Mesenchymal stem cell (in vitro differentiated cells and primary cell): ENCODE results near the gene MARCHF3.

Source experiments
- DNase-seq: peaks from one replicate; pipeline ENCODE4 v3.0.0-alpha.2; 2013
- H2AFZ ChIP-seq: one replicate; pipeline ENCODE4 v1.6.1; 2013; ENCODE audit warnings: low read depth, mild to moderate bottlenecking, control low read depth, inconsistent platforms, low read length, moderate library complexity
- H2AK5ac ChIP-seq: 2 replicates; pipeline ENCODE4 v1.6.1; 2013; ENCODE audit warnings: low read length, moderate library complexity, mild to moderate bottlenecking, inconsistent platforms; ENCODE audit not compliant: severe bottlenecking
- H2BK120ac ChIP-seq: one replicate; pipeline ENCODE4 v1.6.1; 2013; ENCODE audit warnings: low read depth, mild to moderate bottlenecking, inconsistent platforms, low read length, moderate library complexity
- H2BK12ac ChIP-seq, 2 experiments: one replicate each; pipeline ENCODE4 v1.6.1; 2013; ENCODE audit warnings: inconsistent platforms in 2 of 2, low read length in 2 of 2, mild to moderate bottlenecking in 2 of 2, moderate library complexity in 2 of 2, control low read depth in 1 of 2
- H2BK15ac ChIP-seq: one replicate; pipeline ENCODE4 v1.6.1; 2013; ENCODE audit warnings: mild to moderate bottlenecking, low read depth, inconsistent platforms; ENCODE audit not compliant: poor library complexity, severe bottlenecking
- H2BK5ac ChIP-seq: 2 replicates; pipeline ENCODE4 v1.6.1; 2013; ENCODE audit warnings: low read depth, mild to moderate bottlenecking, low read length, control low read depth, inconsistent platforms; ENCODE audit not compliant: poor library complexity, severe bottlenecking
- H3K14ac ChIP-seq, 2 experiments: one replicate each; pipeline ENCODE4 v1.6.1; 2013; ENCODE audit warnings: inconsistent platforms in 2 of 2, low read length in 2 of 2, control low read depth in 1 of 2, mild to moderate bottlenecking in 1 of 2, moderate library complexity in 1 of 2
- H3K18ac ChIP-seq, 2 experiments: one replicate each; pipeline ENCODE4 v1.6.1; 2013; ENCODE audit warnings: inconsistent platforms in 2 of 2, low read length in 2 of 2, control low read depth in 1 of 2, low read depth in 1 of 2, mild to moderate bottlenecking in 1 of 2
- H3K23ac ChIP-seq, 2 experiments: one replicate each; pipeline ENCODE4 v1.6.1; 2013; ENCODE audit warnings: inconsistent platforms in 2 of 2, low read length in 2 of 2, mild to moderate bottlenecking in 2 of 2, moderate library complexity in 2 of 2, control low read depth in 1 of 2
- H3K27ac ChIP-seq: 2 replicates; pipeline ENCODE4 v1.5.1; 2013; ENCODE audit warnings: mild to moderate bottlenecking, moderate library complexity, low read length, control low read depth, inconsistent platforms; ENCODE audit not compliant: poor library complexity, severe bottlenecking
- H3K27me3 ChIP-seq, 2 experiments: 2 replicates each; pipeline versions ENCODE4 v1.6.1 to v1.7.0; 2013; ENCODE audit warnings: low read length in 2 of 2, mild to moderate bottlenecking in 2 of 2, moderate library complexity in 2 of 2, control low read depth in 1 of 2, inconsistent platforms in 1 of 2; ENCODE audit not compliant: control insufficient read depth in 1 of 2, insufficient read depth in 1 of 2
- H3K36me3 ChIP-seq, 2 experiments: 2 replicates each; pipeline versions ENCODE4 v1.6.1 to v1.7.0; 2013; ENCODE audit warnings: low read length in 2 of 2, control low read depth in 1 of 2, inconsistent platforms in 1 of 2, low read depth in 1 of 2, mild to moderate bottlenecking in 1 of 2; ENCODE audit not compliant: insufficient read depth in 2 of 2, control insufficient read depth in 1 of 2
- H3K4ac ChIP-seq, 2 experiments: one replicate each; pipeline ENCODE4 v1.6.1; 2013; ENCODE audit warnings: inconsistent platforms in 2 of 2, low read length in 2 of 2, mild to moderate bottlenecking in 2 of 2, moderate library complexity in 2 of 2, control low read depth in 1 of 2, low read depth in 1 of 2
- H3K4me1 ChIP-seq: 2 replicates; pipeline ENCODE4 v1.6.1; 2013; ENCODE audit warnings: low read depth, low read length, control low read depth; ENCODE audit not compliant: control insufficient read depth, insufficient read depth
- H3K4me2 ChIP-seq: 2 replicates; pipeline ENCODE4 v1.6.1; 2013; ENCODE audit warnings: low read length, mild to moderate bottlenecking, inconsistent platforms; ENCODE audit not compliant: poor library complexity, severe bottlenecking
- H3K4me3 ChIP-seq, 2 experiments: 2 replicates each; pipeline versions ENCODE4 v1.5.1 to v1.7.0; 2013; ENCODE audit warnings: low read length in 2 of 2, mild to moderate bottlenecking in 2 of 2, control low read depth in 1 of 2, low read depth in 1 of 2; ENCODE audit not compliant: insufficient read depth in 1 of 2
- H3K79me1 ChIP-seq: replicated peaks from 2 replicates; pipeline ENCODE4 v1.6.1; 2013; ENCODE audit warnings: mild to moderate bottlenecking, control low read depth, low read length, inconsistent platforms; ENCODE audit not compliant: poor library complexity, severe bottlenecking
- H3K9ac ChIP-seq: 2 replicates; pipeline ENCODE4 v1.7.0; 2013; ENCODE audit warnings: mild to moderate bottlenecking, low read length, moderate library complexity
- H3K9me3 ChIP-seq: 2 replicates; pipeline ENCODE4 v1.7.0; 2013; ENCODE audit warnings: mild to moderate bottlenecking, low read length; ENCODE audit not compliant: control insufficient read depth
- H4K8ac ChIP-seq: one replicate; pipeline ENCODE4 v1.6.1; 2013; ENCODE audit warnings: inconsistent platforms, mild to moderate bottlenecking, low read length, moderate library complexity
- H4K91ac ChIP-seq: one replicate; pipeline ENCODE4 v1.6.1; 2013; ENCODE audit warnings: mild to moderate bottlenecking, low read length, inconsistent platforms
- WGBS: methylation state at CpG from one replicate; pipeline ENCODE4 v1.1.7; 2013; ENCODE audit warnings: mixed read lengths; 5-methylcytosine and 5-hydroxymethylcytosine counted together

MARCHF3 gene

GRCh38 chr5:127061956-127062355, 31.6 kb upstream of the MARCHF3 start:
- no peak overlapping the region for H2AFZ ChIP-seq
- H2BK12ac ChIP-seq = no peak overlapping the region
- no peak for DNase-seq
- no peaks in the 10 kb centered on the region for H3K27me3 ChIP-seq
- no peak overlapping the region for H4K8ac ChIP-seq
- no peak overlapping the region for H3K4me2 ChIP-seq
- H3K4ac ChIP-seq = no peak overlapping the region
- H2AK5ac ChIP-seq = no peak overlapping the region
- no peaks in the 10 kb centered on the region for H3K9me3 ChIP-seq
- no CpG with 5 or more reads among the region's 1 CpG for WGBS
- no peak overlapping the region for H3K4me3 ChIP-seq
- H4K91ac ChIP-seq = no peak overlapping the region
- no peaks in the 10 kb centered on the region for H3K79me1 ChIP-seq
- no peak overlapping the region for H3K9ac ChIP-seq
- H3K18ac ChIP-seq = no peak overlapping the region
- no peak overlapping the region for H3K14ac ChIP-seq
- no peaks in the 10 kb centered on the region for H3K36me3 ChIP-seq
- H3K4me1 ChIP-seq = no peaks in the 10 kb centered on the region
- no peak overlapping the region for H3K23ac ChIP-seq
- no peak overlapping the region for H2BK15ac ChIP-seq
- H2BK5ac ChIP-seq = no peak overlapping the region
- no peak overlapping the region for H2BK120ac ChIP-seq
- no peak overlapping the region for H3K27ac ChIP-seq

GRCh38 chr5:127061537-127061936, 31.2 kb upstream of the MARCHF3 start:
- no peaks in the 10 kb centered on the region for H3K4me1 ChIP-seq
- no peak overlapping the region for H2BK120ac ChIP-seq
- no peak overlapping the region for H2AK5ac ChIP-seq
- no peak overlapping the region for H2BK12ac ChIP-seq
- no peaks in the 10 kb centered on the region for H3K9me3 ChIP-seq
- no peaks in the 10 kb centered on the region for H3K36me3 ChIP-seq
- H2BK15ac ChIP-seq = no peak overlapping the region
- H2AFZ ChIP-seq = no peak overlapping the region
- H4K8ac ChIP-seq = no peak overlapping the region
- H2BK5ac ChIP-seq = no peak overlapping the region
- no peak overlapping the region for H3K23ac ChIP-seq
- H3K9ac ChIP-seq = no peak overlapping the region
- no peaks in the 10 kb centered on the region for H3K79me1 ChIP-seq
- H3K18ac ChIP-seq = no peak overlapping the region
- no peak overlapping the region for H3K4me3 ChIP-seq
- no peak overlapping the region for H4K91ac ChIP-seq
- no CpG with 5 or more reads among the region's 1 CpG for WGBS
- no peak for DNase-seq
- no peak overlapping the region for H3K27ac ChIP-seq
- no peak overlapping the region for H3K4ac ChIP-seq
- no peak overlapping the region for H3K4me2 ChIP-seq
- H3K14ac ChIP-seq = no peak overlapping the region
- H3K27me3 ChIP-seq = no peaks in the 10 kb centered on the region

- no peak overlapping the region for H2BK120ac ChIP-seq
- peak overlapping the region; percentile 24 for H3K9ac ChIP-seq
- H3K79me1 ChIP-seq = no peaks in the 10 kb centered on the region
- no peak overlapping the region for H2AK5ac ChIP-seq
- no peaks in the 10 kb centered on the region for H3K9me3 ChIP-seq
- no peak overlapping the region for H3K4ac ChIP-seq
- DNase-seq = no peak
- no peak overlapping the region for H2AFZ ChIP-seq
- H2BK12ac ChIP-seq = no peak overlapping the region
- no peak overlapping the region for H2BK15ac ChIP-seq
- no peak overlapping the region for H3K14ac ChIP-seq
- H3K27ac ChIP-seq = no peak overlapping the region
- no peak overlapping the region for H3K18ac ChIP-seq
- H3K4me2 ChIP-seq = no peak overlapping the region
- no peak overlapping the region for H3K23ac ChIP-seq
- H3K36me3 ChIP-seq = no peaks in the 10 kb centered on the region
- H3K27me3 ChIP-seq = no peaks in the 10 kb centered on the region
- no peak overlapping the region for H4K8ac ChIP-seq
- no peaks in the 10 kb centered on the region for H3K4me1 ChIP-seq
- no peak overlapping the region for H4K91ac ChIP-seq
- peak overlapping the region in 1 of 2 experiments; percentile 51 for H3K4me3 ChIP-seq
- whole genome bisulfite sequencing = 49% methylated on average over 1 of the region's 1 CpG
- no peak overlapping the region for H2BK5ac ChIP-seq
Observed at GRCh38 chr5:127060470-127060985, 30.2 kb upstream of the MARCHF3 start.

GRCh38 chr5:127056896-127057295, 26.5 kb upstream of the MARCHF3 start:
- H2AFZ ChIP-seq = no peak overlapping the region
- H3K27ac ChIP-seq = no peak overlapping the region
- H3K4me3 ChIP-seq = no peak overlapping the region
- no peak overlapping the region for H2BK120ac ChIP-seq
- H4K8ac ChIP-seq = no peak overlapping the region
- no peak overlapping the region for H3K4ac ChIP-seq
- H3K18ac ChIP-seq = no peak overlapping the region
- H2BK5ac ChIP-seq = no peak overlapping the region
- DNase-seq = no peak
- no peaks in the 10 kb centered on the region for H3K27me3 ChIP-seq
- H3K9me3 ChIP-seq = no peaks in the 10 kb centered on the region
- no peaks in the 10 kb centered on the region for H3K4me1 ChIP-seq
- H3K9ac ChIP-seq = no peak overlapping the region
- no peak overlapping the region for H2BK12ac ChIP-seq
- H3K23ac ChIP-seq = no peak overlapping the region
- H3K14ac ChIP-seq = no peak overlapping the region
- no peak overlapping the region for H3K4me2 ChIP-seq
- H2BK15ac ChIP-seq = no peak overlapping the region
- H2AK5ac ChIP-seq = no peak overlapping the region
- no peaks in the 10 kb centered on the region for H3K79me1 ChIP-seq
- WGBS = 56% methylated on average over 2 of the region's 2 CpGs
- no peak overlapping the region for H4K91ac ChIP-seq
- no peaks in the 10 kb centered on the region for H3K36me3 ChIP-seq
